ENCODE data around the gene TNNC1.

DNA sequence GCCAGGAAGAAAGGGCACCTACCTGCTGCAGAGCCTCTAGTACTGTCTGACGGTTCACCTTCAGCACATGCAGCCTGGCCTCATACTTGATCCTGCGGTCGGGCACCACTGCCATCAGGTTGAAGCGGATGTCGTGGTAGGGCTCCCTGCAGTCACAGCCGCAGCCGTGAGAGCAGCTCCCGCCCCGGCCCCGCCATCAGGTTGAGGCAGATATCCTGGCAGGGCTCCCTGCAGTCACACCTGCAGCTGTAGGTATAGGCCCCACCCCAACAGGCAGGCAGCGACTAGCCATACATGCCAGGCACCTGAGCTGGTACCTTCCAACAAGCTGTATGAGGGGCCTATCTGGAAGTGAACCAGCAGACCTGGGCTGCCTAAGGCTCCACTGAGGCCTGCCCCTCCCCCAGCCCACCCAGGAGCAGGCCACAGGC, 47.6 kb downstream of the TNNC1 start:
- no peak for TF ChIP-seq YY1 (IDR thresholded peaks at IDR 0.05; ENCODE audit: insufficient read depth, insufficient read length)
- TF ChIP-seq ZNF274 (IDR thresholded peaks at IDR 0.05; ENCODE audit: low read depth, low read length), result no peak
- no peak for TF ChIP-seq SUZ12 (IDR thresholded peaks at IDR 0.05; ENCODE audit: extremely low read depth, insufficient read depth, insufficient read length)
